ENCODE data around the gene VWC2. TPM values are rescaled to one million over a fixed set of nuclear protein-coding genes. Genes with fewer than 3 reads are reported as not detected.

VWC2 gene
- total and polyA plus RNA-seq, 2 of the 4 experiments (the other 2 are of a cell fraction): not detected

DNA sequence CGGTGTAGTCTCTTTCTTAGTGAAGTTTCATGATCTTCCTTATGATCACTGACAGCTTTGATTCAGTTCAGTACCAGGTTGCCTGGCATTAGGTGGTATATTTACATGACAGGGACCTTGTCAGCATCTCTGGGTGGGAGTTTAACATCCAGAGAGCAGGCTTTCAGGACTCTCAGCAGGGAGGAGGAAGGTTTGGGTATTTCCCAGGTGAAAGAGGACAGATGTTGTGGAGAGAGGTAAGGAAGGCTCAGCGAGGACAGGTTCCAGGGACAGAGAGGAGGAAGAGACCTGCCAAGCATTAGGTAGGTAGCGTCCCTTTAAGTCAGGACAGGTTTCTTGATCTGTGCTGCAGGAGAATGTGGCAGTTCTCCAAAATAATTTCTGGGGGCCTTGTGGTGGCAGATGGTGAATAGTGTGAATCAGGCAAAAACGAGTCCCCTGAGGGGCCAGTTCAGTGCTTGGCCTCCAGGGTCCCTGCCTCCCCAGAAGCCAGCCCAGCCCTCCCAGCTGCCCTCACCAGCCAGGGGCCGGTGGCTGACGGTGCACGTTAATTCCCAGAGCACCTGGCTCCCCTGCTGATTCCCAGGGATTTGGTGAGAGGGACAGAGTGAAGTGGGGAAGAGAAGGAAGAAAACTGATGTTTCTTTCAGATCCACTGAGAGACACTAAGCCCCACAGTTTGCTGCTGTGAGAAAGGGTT, 82.0 kb downstream of the VWC2 start:
- no peak overlapping the region for H3K9ac ChIP-seq (ENCODE audit: low read depth, low read length)
- ChIA-PET POLR2A (ENCODE audit: unreplicated experiment) (no interaction called here), CTCF (no interaction called here)
- DNase-seq (no peak), ATAC-seq (ENCODE audit: low read depth) (no peak)
- peaks cover 9% of the 10 kb centered on the region; the same call in 1 of the 2 replicates for H3K9me3 ChIP-seq (ENCODE audit: control insufficient read depth, insufficient read depth, low read length)
- H3K4me2 ChIP-seq (ENCODE audit: low read depth, low read length): no peak overlapping the region
- no peak overlapping the region for H2BK5ac ChIP-seq (ENCODE audit: low read depth, low read length, poor library complexity, severe bottlenecking)
- in situ Hi-C loops (cut with MboI; ENCODE audit: low sequenced_read_pairs): no loop called here
- dilution Hi-C loops (cut with HindIII; ENCODE audit: low sequenced_read_pairs, unreplicated experiment): no loop called here
- no peak overlapping the region for H3K27ac ChIP-seq (ENCODE audit: insufficient read depth, low read length)
- H2BK20ac ChIP-seq (ENCODE audit: low read depth, low read length): no peak overlapping the region
- H2AFZ ChIP-seq (replicated peaks; ENCODE audit: low read length, poor library complexity): no peak overlapping the region
- H2BK120ac ChIP-seq (ENCODE audit: low read depth, low read length): no peak overlapping the region
- 13% methylated on average over 1 of the region's 7 CpGs; no CpG with 5 or more reads in 1 of the 2 experiments for WGBS, 2 experiments (ENCODE audit: extremely low coverage in 2 of 2, insufficient read length in 1 of 2)
- no peaks in the 10 kb centered on the region for H3K79me1 ChIP-seq (ENCODE audit: low read depth in 1 of 2, low read length in 2 of 2)
- H4K91ac ChIP-seq (ENCODE audit: insufficient read depth, low read depth, low read length): no peak overlapping the region
- no peak overlapping the region for H3K4ac ChIP-seq (ENCODE audit: low read depth, low read length)
- H3K9me1 ChIP-seq (ENCODE audit: insufficient read depth, low read length): no peaks in the 10 kb centered on the region
- H2AK5ac ChIP-seq (ENCODE audit: low read depth, low read length): no peak overlapping the region
- no peak overlapping the region for H2BK15ac ChIP-seq (ENCODE audit: low read depth, low read length)
- H3K56ac ChIP-seq (ENCODE audit: extremely low read depth, insufficient read depth, low read length): no peak overlapping the region
- no peak overlapping the region for H4K8ac ChIP-seq (ENCODE audit: low read depth in 2 of 2, low read length in 2 of 2)
- no peak overlapping the region for H4K5ac ChIP-seq (ENCODE audit: low read depth, low read length)
- no peak overlapping the region for H3K23ac ChIP-seq (ENCODE audit: low read depth, low read length)
- intact Hi-C loops (cut with micrococcal nuclease): no loop called here
- BruUV-seq (replicated peaks): no TSS peak
- H3K18ac ChIP-seq (ENCODE audit: low read depth, low read length): no peak overlapping the region
- H3K27me3 ChIP-seq (ENCODE audit: control insufficient read depth, insufficient read depth, low read length): no peaks in the 10 kb centered on the region
- TF ChIP-seq POLR2A (IDR thresholded peaks at IDR 0.05; ENCODE audit: low read depth, low read length): no peak
- no peak for TF ChIP-seq FOS (IDR thresholded peaks at IDR 0.05; ENCODE audit: low read depth, low read length)
- TF ChIP-seq BHLHE40 (IDR thresholded peaks at IDR 0.05; ENCODE audit: low read depth, low read length): no peak
- no peak for TF ChIP-seq RAD21 (IDR thresholded peaks at IDR 0.05; ENCODE audit: low read length)
- no peak for TF ChIP-seq MAFK (IDR thresholded peaks at IDR 0.05; ENCODE audit: low read depth, low read length)
- TF ChIP-seq, protein P1, sequence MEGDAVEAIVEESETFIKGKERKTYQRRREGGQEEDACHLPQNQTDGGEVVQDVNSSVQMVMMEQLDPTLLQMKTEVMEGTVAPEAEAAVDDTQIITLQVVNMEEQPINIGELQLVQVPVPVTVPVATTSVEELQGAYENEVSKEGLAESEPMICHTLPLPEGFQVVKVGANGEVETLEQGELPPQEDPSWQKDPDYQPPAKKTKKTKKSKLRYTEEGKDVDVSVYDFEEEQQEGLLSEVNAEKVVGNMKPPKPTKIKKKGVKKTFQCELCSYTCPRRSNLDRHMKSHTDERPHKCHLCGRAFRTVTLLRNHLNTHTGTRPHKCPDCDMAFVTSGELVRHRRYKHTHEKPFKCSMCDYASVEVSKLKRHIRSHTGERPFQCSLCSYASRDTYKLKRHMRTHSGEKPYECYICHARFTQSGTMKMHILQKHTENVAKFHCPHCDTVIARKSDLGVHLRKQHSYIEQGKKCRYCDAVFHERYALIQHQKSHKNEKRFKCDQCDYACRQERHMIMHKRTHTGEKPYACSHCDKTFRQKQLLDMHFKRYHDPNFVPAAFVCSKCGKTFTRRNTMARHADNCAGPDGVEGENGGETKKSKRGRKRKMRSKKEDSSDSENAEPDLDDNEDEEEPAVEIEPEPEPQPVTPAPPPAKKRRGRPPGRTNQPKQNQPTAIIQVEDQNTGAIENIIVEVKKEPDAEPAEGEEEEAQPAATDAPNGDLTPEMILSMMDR (conservative IDR thresholded peaks at IDR 0.05; ENCODE audit: low read depth, low read length): no peak
- H3K4me1 ChIP-seq (ENCODE audit: control insufficient read depth, insufficient read depth, low read length): no peaks in the 10 kb centered on the region
- H3K4me3 ChIP-seq (ENCODE audit: insufficient read depth, low read depth, low read length): no peak overlapping the region
- no peak overlapping the region for H3K14ac ChIP-seq (replicated peaks; ENCODE audit: low read depth, low read length)
- no peaks in the 10 kb centered on the region for H3K36me3 ChIP-seq (ENCODE audit: control insufficient read depth, insufficient read depth, low read length)
- no peaks in the 10 kb centered on the region for H4K20me1 ChIP-seq (ENCODE audit: insufficient read depth, low read length)
- no peak overlapping the region for H2AK9ac ChIP-seq (replicated peaks; ENCODE audit: low read depth, low read length, poor library complexity)

All from IMR-90 (cell line).